ENCODE results near the gene DRAP1. TPM values are rescaled to one million over a fixed set of nuclear protein-coding genes. Genes with fewer than 3 reads are reported as not detected.

DRAP1 gene
- total RNA-seq, 1 donor = 104 TPM

DNA sequence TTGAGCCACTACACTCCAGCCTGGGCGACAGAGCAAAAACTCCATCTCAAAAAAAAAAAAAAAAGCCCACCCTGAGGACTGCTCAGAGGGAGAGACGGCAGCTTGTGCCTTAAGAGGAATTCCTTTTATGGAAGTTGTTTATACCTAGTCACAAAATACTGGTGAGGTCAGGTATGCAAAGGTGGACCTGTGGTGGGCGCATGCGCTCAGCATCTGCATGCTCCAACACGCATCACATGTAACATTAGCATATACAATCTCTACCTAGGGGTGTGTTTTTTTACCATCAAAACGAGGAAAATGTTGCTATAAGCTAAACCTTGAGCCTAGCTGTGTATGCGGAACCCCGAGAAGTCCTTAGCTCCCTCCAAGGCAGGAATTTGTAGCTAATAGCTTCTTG lies 35.5 kb downstream of the DRAP1 start:
- no peak for DNase-seq (ENCODE audit: low read depth in 2 of 3, low spot score in 2 of 3)

- DNase-seq (ENCODE audit: low read depth in 2 of 3, low spot score in 2 of 3) = no peak
Observed at GRCh38 chr11:65958291-65958690, 39.1 kb downstream of the DRAP1 start.

GRCh38 chr11:65958774-65959420 lies 39.7 kb downstream of the DRAP1 start:
- DNase-seq (ENCODE audit: low read depth in 2 of 3, low spot score in 2 of 3) = no peak

- DNase-seq (ENCODE audit: low read depth in 2 of 3, low spot score in 2 of 3) = no peak
Observed at GRCh38 chr11:65960824-65961266, 41.6 kb downstream of the DRAP1 start.

- DNase-seq (ENCODE audit: low read depth in 2 of 3, low spot score in 2 of 3) = peak; percentile 88 to 99 (median 99)
Observed at GRCh38 chr11:65961267-65962140, 42.3 kb downstream of the DRAP1 start, which contains the start of gene SART1. TSS of gene SART1 (plus strand) at chr11:65961734. CDS start at chr11:65961781, 47 bp downstream.

- DNase-seq (ENCODE audit: low read depth in 2 of 3, low spot score in 2 of 3) = no peak
Observed at GRCh38 chr11:65962141-65962564, 42.9 kb downstream of the DRAP1 start.

GRCh38 chr11:65964906-65965305 lies 45.7 kb downstream of the DRAP1 start:
- no peak for DNase-seq (ENCODE audit: low read depth in 2 of 3, low spot score in 2 of 3)

- DNase-seq (ENCODE audit: low read depth in 2 of 3, low spot score in 2 of 3) = no peak
Observed at GRCh38 chr11:65965986-65966762, 46.9 kb downstream of the DRAP1 start.

DNA sequence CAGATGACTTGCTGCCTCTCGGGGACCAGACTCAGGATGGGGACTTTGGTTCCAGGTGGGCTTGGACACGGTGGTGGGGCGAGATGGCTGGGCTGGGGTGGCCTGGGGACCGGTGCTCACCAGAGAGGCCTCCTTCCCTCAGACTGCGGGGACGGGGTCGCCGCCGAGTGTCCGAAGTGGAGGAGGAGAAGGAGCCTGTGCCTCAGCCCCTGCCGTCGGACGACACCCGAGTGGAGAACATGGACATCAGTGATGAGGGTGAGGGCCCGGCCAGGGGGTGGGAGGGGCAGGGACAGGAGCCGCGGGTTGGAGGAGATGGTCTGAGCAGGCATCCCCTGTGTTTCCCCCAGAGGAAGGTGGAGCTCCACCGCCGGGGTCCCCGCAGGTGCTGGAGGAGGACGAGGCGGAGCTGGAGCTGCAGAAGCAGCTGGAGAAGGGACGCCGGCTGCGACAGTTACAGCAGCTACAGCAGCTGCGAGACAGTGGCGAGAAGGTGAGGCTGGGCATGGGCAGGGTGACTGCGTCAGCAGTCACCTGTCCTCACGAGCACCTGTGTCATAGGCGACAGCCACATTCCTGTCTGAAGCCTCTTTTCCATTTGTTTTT lies 48.2 kb downstream of the DRAP1 start:
- no peak for DNase-seq (ENCODE audit: low read depth in 2 of 3, low spot score in 2 of 3)

DNA sequence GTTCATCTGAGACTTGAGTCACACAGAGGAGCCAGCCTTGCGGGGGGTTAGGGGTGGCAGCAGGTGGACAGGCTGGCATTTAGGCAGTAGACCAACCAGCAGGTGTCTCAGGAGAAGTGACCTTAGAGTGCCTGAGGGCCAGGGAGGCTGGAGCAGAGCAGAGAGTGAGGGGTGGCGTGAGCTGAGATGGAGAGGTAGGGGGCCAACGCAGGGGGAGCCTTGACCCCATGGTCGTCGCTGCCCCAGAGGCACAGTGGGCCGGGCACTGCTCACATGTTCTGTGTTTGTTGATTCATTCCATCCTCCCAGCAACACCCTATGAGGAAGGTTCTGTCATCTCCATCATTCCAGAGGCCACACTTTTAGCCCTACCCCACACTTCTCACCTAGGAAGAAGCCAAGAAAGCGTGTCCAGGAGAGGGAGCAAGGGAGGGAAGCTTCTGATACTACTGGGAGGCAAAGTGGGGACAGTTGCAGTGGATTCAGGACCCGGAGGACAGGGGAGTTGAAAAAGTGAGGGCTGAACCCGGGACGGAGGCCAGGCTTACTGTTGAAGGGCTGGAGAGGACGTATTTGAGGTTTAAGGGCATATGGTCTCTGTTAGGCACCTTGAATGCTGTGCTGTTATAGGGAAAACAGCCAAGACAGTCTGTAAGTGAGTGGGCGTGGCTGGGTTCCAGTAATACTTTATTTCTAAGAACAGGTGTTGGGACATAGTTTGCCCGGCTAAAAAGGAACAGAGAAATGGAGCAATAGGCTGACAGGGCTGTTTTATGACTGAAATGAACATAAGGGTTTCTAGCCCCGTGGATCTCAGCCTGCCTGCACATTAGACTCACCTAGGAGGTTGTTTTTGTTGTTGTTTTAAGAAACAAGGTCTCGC lies 49.6 kb downstream of the DRAP1 start:
- no peak for DNase-seq (ENCODE audit: low read depth in 2 of 3, low spot score in 2 of 3)

Other genes starting within 250 kb of the DRAP1 start
- gene KAT5, start 207.2 kb upstream of the DRAP1 start, total RNA-seq = 75.7 TPM
- 77.8 TPM for gene RNASEH2C, start 198.6 kb upstream of the DRAP1 start, total RNA-seq
- 16.2 TPM for gene AP5B1, start 138.4 kb upstream of the DRAP1 start, total RNA-seq
- 0.27 TPM for gene OVOL1, start 132.4 kb upstream of the DRAP1 start, total RNA-seq
- gene SNX32, start 85.5 kb upstream of the DRAP1 start, total RNA-seq = 4.3 TPM
- 701 TPM for gene CFL1, start 61.2 kb upstream of the DRAP1 start, total RNA-seq
- 85.1 TPM for gene MUS81, start 59.0 kb upstream of the DRAP1 start, total RNA-seq
- 13.7 TPM for gene EFEMP2, start 46.6 kb upstream of the DRAP1 start, total RNA-seq
- 95.9 TPM for gene CTSW, start 39.6 kb upstream of the DRAP1 start, total RNA-seq
- 193 TPM for gene FIBP, start 31.0 kb upstream of the DRAP1 start, total RNA-seq
- gene CCDC85B, start 28.8 kb upstream of the DRAP1 start, total RNA-seq = 43.6 TPM
- gene FOSL1, start 19.0 kb upstream of the DRAP1 start, total RNA-seq = 24.5 TPM
- gene C11orf68, start 364 bp upstream of the DRAP1 start, total RNA-seq = 52.8 TPM
- gene TSGA10IP, start 26.1 kb downstream of the DRAP1 start, total RNA-seq = not detected
- 62.2 TPM for gene SART1, start 42.3 kb downstream of the DRAP1 start, total RNA-seq
- gene EIF1AD, start 82.7 kb downstream of the DRAP1 start, total RNA-seq = 22.6 TPM
- gene BANF1, start 83.1 kb downstream of the DRAP1 start, total RNA-seq = 21.5 TPM
- gene CST6, start 92.6 kb downstream of the DRAP1 start, total RNA-seq = not detected
- 0.27 TPM for gene CATSPER1, start 107.1 kb downstream of the DRAP1 start, total RNA-seq
- 3.2 TPM for gene GAL3ST3, start 129.7 kb downstream of the DRAP1 start, total RNA-seq
- gene SF3B2, start 132.9 kb downstream of the DRAP1 start, total RNA-seq = 197 TPM
- 75.9 TPM for gene PACS1, start 150.8 kb downstream of the DRAP1 start, total RNA-seq